PC-3 (cell line): ENCODE measurements around the gene TYROBP.

Experiments
- EZH2 ChIP-seq: fragments of 300-600 bp; sonication (generic); IDR thresholded peaks from one replicate; pipeline ENCODE4 v1.6.1; 2017; ENCODE audit warnings: antibody characterized with exemption, mild to moderate bottlenecking, low read length; ENCODE audit not compliant: unreplicated experiment
- TF ChIP-seq, protein P1 (sequence below): fragments of 300-600 bp; sonication (generic); conservative IDR thresholded peaks from 2 replicates; pipeline ENCODE4 v1.5.1; 2017; ENCODE audit warnings: antibody characterized with exemption, low read depth, mild to moderate bottlenecking, low read length

DNA sequence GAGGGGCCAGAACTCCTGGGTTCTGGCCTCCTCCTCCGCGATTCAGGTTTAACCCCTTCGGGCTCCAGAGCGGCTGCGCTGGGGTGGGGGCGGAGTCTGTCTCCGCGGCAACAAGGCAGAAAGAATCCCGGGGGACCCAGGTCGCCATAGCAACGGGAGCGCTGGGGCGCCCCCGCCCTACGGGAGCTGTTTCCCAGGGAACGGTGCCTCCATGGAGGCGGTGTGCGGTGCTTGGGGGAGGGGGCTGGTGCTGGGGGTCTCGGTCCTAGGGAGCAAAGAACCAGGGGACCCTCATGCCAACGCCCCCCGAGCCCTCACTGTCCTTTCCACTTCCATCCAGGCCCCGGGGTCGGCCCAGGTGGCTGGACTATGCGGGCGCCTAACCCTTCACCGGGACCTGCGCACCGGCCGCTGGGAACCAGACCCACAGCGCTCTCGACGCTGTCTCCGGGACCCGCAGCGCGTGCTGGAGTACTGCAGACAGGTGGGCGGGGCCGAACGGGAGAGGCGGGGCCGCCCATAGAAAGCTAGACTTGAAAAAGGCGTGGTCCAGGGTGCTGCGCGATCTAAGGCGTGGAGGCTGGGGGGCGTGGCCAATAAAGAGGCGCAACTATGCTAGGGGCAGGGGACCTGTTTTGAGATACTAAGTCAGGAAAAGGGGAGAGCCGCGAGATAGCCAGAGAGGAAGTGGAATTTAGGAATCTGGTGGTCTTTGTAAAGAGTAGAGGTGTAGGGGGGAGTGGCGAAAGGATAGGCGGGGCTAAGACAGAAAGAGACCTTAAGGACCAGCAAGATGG is 38.6 kb downstream of the TYROBP start:
- TF ChIP-seq EZH2 = no peak
- TF ChIP-seq, protein P1, sequence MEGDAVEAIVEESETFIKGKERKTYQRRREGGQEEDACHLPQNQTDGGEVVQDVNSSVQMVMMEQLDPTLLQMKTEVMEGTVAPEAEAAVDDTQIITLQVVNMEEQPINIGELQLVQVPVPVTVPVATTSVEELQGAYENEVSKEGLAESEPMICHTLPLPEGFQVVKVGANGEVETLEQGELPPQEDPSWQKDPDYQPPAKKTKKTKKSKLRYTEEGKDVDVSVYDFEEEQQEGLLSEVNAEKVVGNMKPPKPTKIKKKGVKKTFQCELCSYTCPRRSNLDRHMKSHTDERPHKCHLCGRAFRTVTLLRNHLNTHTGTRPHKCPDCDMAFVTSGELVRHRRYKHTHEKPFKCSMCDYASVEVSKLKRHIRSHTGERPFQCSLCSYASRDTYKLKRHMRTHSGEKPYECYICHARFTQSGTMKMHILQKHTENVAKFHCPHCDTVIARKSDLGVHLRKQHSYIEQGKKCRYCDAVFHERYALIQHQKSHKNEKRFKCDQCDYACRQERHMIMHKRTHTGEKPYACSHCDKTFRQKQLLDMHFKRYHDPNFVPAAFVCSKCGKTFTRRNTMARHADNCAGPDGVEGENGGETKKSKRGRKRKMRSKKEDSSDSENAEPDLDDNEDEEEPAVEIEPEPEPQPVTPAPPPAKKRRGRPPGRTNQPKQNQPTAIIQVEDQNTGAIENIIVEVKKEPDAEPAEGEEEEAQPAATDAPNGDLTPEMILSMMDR = no peak
